GM23338 (cell line): ENCODE measurements around the gene FBLIM1. TPM values are rescaled to one million over a fixed set of nuclear protein-coding genes. Genes with fewer than 3 reads are reported as not detected.

Experiments used
- ATAC-seq: fragments of 200-7000 bp; cut with Tn5 transposase; 3 replicates; pipeline ENCODE4 v1.9.1; 2020
- DNase-seq: peaks from one replicate; pipeline ENCODE4 v3.0.0-alpha.2; 2015; ENCODE audit warnings: low spot score
- H2AFZ ChIP-seq: fragments of 200-600 bp; sonication (generic); 2 replicates; pipeline ENCODE4 v1.8.0; 2016; ENCODE audit warnings: antibody characterized with exemption, mild to moderate bottlenecking, moderate library complexity
- H3F3A ChIP-seq: fragments of 200-600 bp; sonication (generic); replicated peaks from 2 replicates; pipeline ENCODE4 v1.8.0; 2017; ENCODE audit warnings: antibody characterized with exemption, mixed run types, low read depth
- H3K27ac ChIP-seq: fragments of 200-600 bp; sonication (generic); 2 replicates; pipeline ENCODE4 v1.6.1; 2016; ENCODE audit warnings: low read depth
- H3K27me3 ChIP-seq: fragments of 200-600 bp; sonication (generic); 2 replicates; pipeline ENCODE4 v1.8.0; 2016; ENCODE audit warnings: mild to moderate bottlenecking, mixed run types, moderate library complexity; ENCODE audit not compliant: insufficient read depth
- H3K36me3 ChIP-seq: fragments of 200-600 bp; sonication (generic); 2 replicates; pipeline ENCODE4 v1.8.0; 2016; ENCODE audit warnings: mild to moderate bottlenecking; ENCODE audit not compliant: insufficient read depth
- H3K4me1 ChIP-seq: fragments of 200-600 bp; sonication (generic); 2 replicates; pipeline ENCODE4 v1.8.0; 2016; ENCODE audit warnings: mild to moderate bottlenecking, moderate library complexity; ENCODE audit not compliant: insufficient read depth
- H3K4me2 ChIP-seq: fragments of 200-600 bp; sonication (generic); 2 replicates; pipeline ENCODE4 v1.7.1; 2017; ENCODE audit warnings: mixed run types
- H3K4me3 ChIP-seq: fragments of 200-600 bp; sonication (generic); 2 replicates; pipeline ENCODE4 v1.6.1; 2016; ENCODE audit warnings: mixed run types
- H3K79me2 ChIP-seq: fragments of 200-600 bp; sonication (generic); replicated peaks from 2 replicates; pipeline ENCODE4 v1.8.0; 2017; ENCODE audit warnings: mild to moderate bottlenecking; ENCODE audit not compliant: insufficient read depth
- H3K9me2 ChIP-seq: fragments of 200-600 bp; sonication (generic); 2 replicates; pipeline ENCODE4 v1.8.0; 2017; ENCODE audit not compliant: insufficient read depth
- H4K20me1 ChIP-seq: fragments of 200-600 bp; sonication (generic); replicated peaks from 2 replicates; pipeline ENCODE4 v1.8.0; 2017; ENCODE audit warnings: mild to moderate bottlenecking; ENCODE audit not compliant: insufficient read depth
- H3K27ac Mint-ChIP-seq: 2 replicates; pipeline ENCODE4 v1.8.0; 2020; ENCODE audit warnings: inconsistent platforms, mild to moderate bottlenecking, moderate library complexity, mixed read lengths
- H3K27me3 Mint-ChIP-seq: 3 replicates; pipeline ENCODE4 v1.8.0; 2022; ENCODE audit warnings: low read depth, mild to moderate bottlenecking, moderate library complexity, mixed read lengths, inconsistent platforms; ENCODE audit not compliant: insufficient read depth, poor library complexity
- H3K36me3 Mint-ChIP-seq: 3 replicates; pipeline ENCODE4 v1.8.0; 2021; ENCODE audit warnings: low read depth, mild to moderate bottlenecking, inconsistent platforms, moderate library complexity, mixed read lengths
- H3K4me1 Mint-ChIP-seq: 3 replicates; pipeline ENCODE4 v1.8.0; 2020; ENCODE audit warnings: mild to moderate bottlenecking, inconsistent platforms, mixed read lengths
- H3K4me3 Mint-ChIP-seq: 3 replicates; pipeline ENCODE4 v1.8.0; 2021; ENCODE audit warnings: moderate library complexity, mild to moderate bottlenecking, inconsistent platforms, mixed read lengths
- H3K9me3 Mint-ChIP-seq: 3 replicates; pipeline ENCODE4 v1.8.0; 2020; ENCODE audit warnings: moderate library complexity, mild to moderate bottlenecking, inconsistent platforms, mixed read lengths
- CTCF ChIP-seq, 2 experiments: fragments of 200-600 bp in 1 of 2; sonication (generic) in 1 of 2; conservative IDR thresholded peaks; 2 replicates each; pipeline versions ENCODE4 v1.5.1 to v1.6.1; 2016 to 2017; ENCODE audit warnings: antibody characterized with exemption in 2 of 2, low read depth in 2 of 2, mild to moderate bottlenecking in 2 of 2, moderate library complexity in 1 of 2
- ZNF462 ChIP-seq: fragments of 250-450 bp; sonication (Bioruptor Pico); IDR thresholded peaks from 2 replicates; pipeline ENCODE4 v1.5.0; 2020; ENCODE audit warnings: mild to moderate bottlenecking, moderate library complexity
- polyA plus RNA-seq: library from polyadenylated mRNA; unstranded; fragments of >200 nt; fragmentation: Nextera tagmentation; extraction: Ambion mirVana; gene quantifications from 2 replicates; pipeline ENCODE4 v1.2.1, GENCODE V29; 2016
- total RNA-seq: library from RNA; depleted of rRNA; stranded (reverse); fragments of >200 nt; shearing (Covaris generic); gene quantifications from 2 replicates; pipeline ENCODE4 v1.2.3, GENCODE V29; 2014

Gene FBLIM1
- total and polyA plus RNA-seq, 2 experiments from 2014 or later, result 41.7 to 81.7 TPM

GRCh38 chr1:15731735-15732685 lies 26.6 kb upstream of the FBLIM1 start:
- no peaks in the 10 kb centered on the region for H3K4me1 ChIP-seq
- H3K27me3 Mint-ChIP-seq, result peaks cover 10% of the 10 kb centered on the region
- no peaks in the 10 kb centered on the region for H3F3A ChIP-seq
- H3K36me3 Mint-ChIP-seq, result peaks cover 31% of the 10 kb centered on the region
- H3K9me2 ChIP-seq, result no peaks in the 10 kb centered on the region
- TF ChIP-seq ZNF462 (CRISPR knock-in tag) (no peak), CTCF (conservative IDR thresholded peaks at IDR 0.05; ENCODE audit: low read depth in 2 of 2) (peak in 1 of 2 experiments; percentile 43; a peak in 2 of 4 replicates)
- H4K20me1 ChIP-seq, result no peaks in the 10 kb centered on the region
- no peak overlapping the region for H3K27ac Mint-ChIP-seq
- no peak overlapping the region for H3K27ac ChIP-seq
- no peak overlapping the region for H3K4me3 Mint-ChIP-seq
- H3K4me3 ChIP-seq, result no peak overlapping the region
- no peak for DNase-seq
- no peaks in the 10 kb centered on the region for H3K79me2 ChIP-seq
- H3K4me1 Mint-ChIP-seq, result no peaks in the 10 kb centered on the region
- no peak for ATAC-seq
- no peaks in the 10 kb centered on the region for H3K36me3 ChIP-seq
- no peaks in the 10 kb centered on the region for H3K9me3 Mint-ChIP-seq
- H3K27me3 ChIP-seq, result no peaks in the 10 kb centered on the region
- H3K4me2 ChIP-seq, result no peak overlapping the region
- no peak overlapping the region for H2AFZ ChIP-seq
